Esophagus (tissue), 2 donors: Measurements from ENCODE around the gene TMEM121. TPM values are rescaled to one million over a fixed set of nuclear protein-coding genes. Genes with fewer than 3 reads are reported as not detected.

Experiments used
- H3K27ac ChIP-seq, 2 donors: one replicate each; pipeline ENCODE4 v1.5.1; 2013; ENCODE audit warnings: low read depth in 2 of 2, mild to moderate bottlenecking in 2 of 2, inconsistent platforms in 1 of 2, low read length in 1 of 2, moderate library complexity in 1 of 2
- H3K27me3 ChIP-seq, 2 donors: one replicate each; pipeline ENCODE4 v1.6.1; 2013; ENCODE audit warnings: low read length in 2 of 2, control low read depth in 1 of 2, mild to moderate bottlenecking in 1 of 2; ENCODE audit not compliant: insufficient read depth in 2 of 2, control insufficient read depth in 1 of 2
- H3K36me3 ChIP-seq, 2 donors: one replicate each; pipeline ENCODE4 v1.6.1; 2013; ENCODE audit warnings: low read length in 1 of 2; ENCODE audit not compliant: control insufficient read depth in 2 of 2, insufficient read depth in 2 of 2
- H3K4me1 ChIP-seq, 2 donors: one replicate each; pipeline ENCODE4 v1.6.1; 2013; ENCODE audit warnings: low read length in 1 of 2; ENCODE audit not compliant: control insufficient read depth in 2 of 2, insufficient read depth in 2 of 2
- H3K4me3 ChIP-seq, 2 donors: one replicate each; pipeline ENCODE4 v1.5.1; 2013; ENCODE audit warnings: low read length in 2 of 2, mild to moderate bottlenecking in 2 of 2, low read depth in 1 of 2, moderate library complexity in 1 of 2
- H3K9me3 ChIP-seq, 2 donors: one replicate each; pipeline ENCODE4 v1.6.1; 2013; ENCODE audit warnings: mild to moderate bottlenecking in 2 of 2, low read depth in 1 of 2, low read length in 1 of 2, moderate library complexity in 1 of 2; ENCODE audit not compliant: control insufficient read depth in 2 of 2, insufficient read depth in 1 of 2
- WGBS, 2 donors: extraction: QIAGEN DNeasy Blood & Tissue Kit; methylation state at CpG; one replicate each; pipeline ENCODE4 v1.1.7; 2013; 5-methylcytosine and 5-hydroxymethylcytosine counted together
- polyA plus RNA-seq, 2 donors: library from polyadenylated mRNA; stranded (reverse); fragments of 200-250 nt; gene quantifications; one replicate each; pipeline ENCODE4 v1.2.3, GENCODE V29; 2013
- donor health status: healthy with polysubstance abuse.
- donor health status: Bipolar disorder and iron deficiency.

TMEM121 gene
- polyA plus RNA-seq, 2 donors: 0.29 to 1.3 TPM

DNA sequence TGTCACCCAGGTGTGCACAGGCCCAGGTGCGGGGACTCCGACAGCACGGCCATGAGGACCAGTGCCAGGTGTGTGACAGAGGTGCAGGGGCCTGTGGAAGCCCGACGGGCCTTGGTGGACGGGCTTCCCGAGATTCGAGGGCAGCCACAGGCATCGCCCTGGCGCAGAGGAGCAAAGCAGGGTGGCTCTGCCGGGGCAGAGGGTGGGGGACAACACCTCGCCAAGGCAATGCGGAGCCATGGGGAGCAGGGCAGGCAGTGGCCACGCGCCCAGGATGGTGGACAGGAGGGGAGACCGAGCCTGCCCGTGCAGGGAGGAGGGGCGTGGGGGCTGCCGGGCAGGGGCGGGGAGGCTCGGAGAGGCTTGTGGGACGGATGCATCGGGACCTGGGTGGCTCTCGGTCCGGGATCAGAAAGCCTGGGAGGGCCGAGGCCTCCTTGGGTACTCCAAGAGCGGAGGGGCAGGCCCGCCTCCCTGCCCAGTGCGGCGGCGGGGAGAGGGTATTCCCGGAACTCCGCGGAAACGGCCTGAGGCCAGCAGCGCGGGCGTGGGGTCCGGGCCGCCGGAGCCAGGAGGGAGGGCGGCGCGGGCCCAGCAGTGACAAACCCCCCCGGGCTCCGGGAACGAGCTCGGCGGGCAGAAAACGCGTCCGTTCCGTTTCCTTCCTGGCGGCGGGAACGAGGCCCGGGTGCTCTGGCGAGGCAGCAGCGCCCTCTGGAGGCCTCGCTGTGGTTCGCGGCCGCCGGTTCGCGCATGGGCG, 1.6 kb downstream of the TMEM121 start:
- Histone ChIP-seq H3K9me3 (peaks cover 0 to 7% of the 10 kb centered on the region in 2 donors), H3K4me1 (peaks cover 8 to 19% of the 10 kb centered on the region in 2 donors), H3K4me3 (peak overlapping the region; percentile 54 to 61), H3K36me3 (no peaks in the 10 kb centered on the region), H3K27me3 (peaks cover 0 to 3% of the 10 kb centered on the region in 2 donors), H3K27ac (no peak overlapping the region)
- WGBS, 2 donors: 6 to 13% methylated on average over 36 to 67 of the region's 67 CpGs

DNA sequence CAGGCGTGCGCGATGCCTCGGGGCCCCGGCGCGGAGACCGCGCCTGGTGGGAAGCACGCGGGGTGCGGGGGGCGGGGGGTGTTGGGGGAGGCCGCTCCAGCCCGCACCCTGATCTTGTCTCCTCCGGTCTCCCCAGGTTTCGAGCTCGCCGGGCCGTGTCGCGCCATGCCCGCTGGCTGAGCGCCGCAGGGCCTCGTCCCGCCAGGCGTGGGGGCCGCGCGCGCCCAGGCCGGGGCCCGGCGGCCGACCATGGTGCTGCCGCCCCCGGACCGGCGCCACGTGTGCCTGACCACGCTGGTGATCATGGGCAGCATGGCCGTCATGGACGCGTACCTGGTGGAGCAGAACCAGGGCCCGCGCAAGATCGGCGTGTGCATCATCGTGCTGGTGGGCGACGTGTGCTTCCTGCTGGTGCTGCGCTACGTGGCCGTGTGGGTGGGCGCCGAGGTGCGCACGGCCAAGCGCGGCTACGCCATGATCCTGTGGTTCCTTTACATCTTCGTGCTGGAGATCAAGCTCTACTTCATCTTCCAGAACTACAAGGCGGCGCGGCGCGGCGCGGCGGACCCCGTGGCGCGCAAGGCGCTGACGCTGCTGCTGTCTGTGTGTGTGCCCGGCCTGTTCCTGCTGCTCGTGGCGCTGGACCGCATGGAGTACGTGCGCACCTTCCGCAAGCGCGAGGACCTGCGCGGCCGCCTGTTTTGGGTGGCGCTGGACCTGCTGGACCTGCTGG, 2.4 kb downstream of the TMEM121 start:
- Histone ChIP-seq H3K27ac (no peak overlapping the region), H3K4me3 (peak overlapping the region; percentile 23 to 54), H3K36me3 (no peaks in the 10 kb centered on the region), H3K27me3 (peaks cover 0 to 3% of the 10 kb centered on the region in 2 donors), H3K9me3 (peaks cover 0 to 7% of the 10 kb centered on the region in 2 donors), H3K4me1 (peaks cover 8 to 19% of the 10 kb centered on the region in 2 donors)
- WGBS, 2 donors: 21 to 23% methylated on average over 69 to 89 of the region's 89 CpGs

DNA sequence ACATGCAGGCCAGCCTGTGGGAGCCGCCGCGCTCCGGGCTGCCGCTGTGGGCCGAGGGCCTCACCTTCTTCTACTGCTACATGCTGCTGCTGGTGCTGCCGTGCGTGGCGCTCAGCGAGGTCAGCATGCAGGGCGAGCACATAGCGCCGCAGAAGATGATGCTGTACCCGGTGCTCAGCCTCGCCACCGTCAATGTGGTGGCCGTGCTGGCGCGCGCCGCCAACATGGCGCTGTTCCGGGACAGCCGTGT, 2.9 kb downstream of the TMEM121 start:
- peaks cover 0 to 7% of the 10 kb centered on the region in 2 donors for H3K9me3 ChIP-seq
- peak overlapping the region in 1 of 2 donors; percentile 54 for H3K4me3 ChIP-seq
- H3K4me1 ChIP-seq: peaks cover 8 to 19% of the 10 kb centered on the region in 2 donors
- peaks cover 0 to 3% of the 10 kb centered on the region in 2 donors for H3K27me3 ChIP-seq
- no peaks in the 10 kb centered on the region for H3K36me3 ChIP-seq
- no peak overlapping the region for H3K27ac ChIP-seq
- WGBS, 2 donors: 37 to 50% methylated on average over 24 of the region's 24 CpGs

DNA sequence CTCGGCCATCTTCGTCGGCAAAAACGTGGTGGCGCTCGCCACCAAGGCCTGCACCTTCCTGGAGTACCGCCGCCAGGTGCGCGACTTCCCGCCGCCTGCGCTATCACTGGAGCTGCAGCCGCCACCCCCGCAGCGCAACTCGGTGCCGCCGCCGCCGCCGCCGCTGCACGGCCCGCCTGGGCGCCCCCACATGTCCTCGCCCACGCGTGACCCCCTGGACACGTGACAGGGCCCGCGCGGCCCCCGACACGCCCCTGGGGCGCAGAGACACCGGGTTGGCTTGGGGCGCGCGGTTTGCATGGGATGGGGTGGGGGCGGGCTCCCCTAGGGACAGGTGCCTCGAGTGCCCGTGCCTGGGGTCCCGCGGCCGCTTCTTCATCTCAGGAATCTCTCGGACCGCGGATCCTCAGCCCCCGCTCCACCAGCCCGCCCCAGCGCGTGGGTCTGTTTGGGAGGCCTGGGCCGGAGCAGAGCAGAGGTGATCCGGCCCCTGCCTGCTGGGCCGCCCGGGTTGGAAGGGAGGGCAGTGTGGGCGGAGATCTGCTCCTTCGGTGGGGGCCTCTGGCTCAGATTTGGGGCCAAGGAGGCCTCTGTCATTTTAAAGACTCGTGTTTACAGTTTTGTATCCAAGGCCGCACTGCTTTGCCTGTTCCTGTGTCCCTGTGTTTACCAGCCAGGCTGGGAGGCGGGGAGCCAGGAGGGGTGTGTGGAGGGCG, 3.3 kb downstream of the TMEM121 start:
- H3K27ac ChIP-seq: no peak overlapping the region
- WGBS, 2 donors: 47 to 53% methylated on average over 55 to 63 of the region's 63 CpGs
- H3K4me1 ChIP-seq: peaks cover 8 to 19% of the 10 kb centered on the region in 2 donors
- peaks cover 0 to 3% of the 10 kb centered on the region in 2 donors for H3K27me3 ChIP-seq
- H3K4me3 ChIP-seq: peak overlapping the region in 1 of 2 donors; percentile 54
- no peaks in the 10 kb centered on the region for H3K36me3 ChIP-seq
- peaks cover 0 to 7% of the 10 kb centered on the region in 2 donors for H3K9me3 ChIP-seq

DNA sequence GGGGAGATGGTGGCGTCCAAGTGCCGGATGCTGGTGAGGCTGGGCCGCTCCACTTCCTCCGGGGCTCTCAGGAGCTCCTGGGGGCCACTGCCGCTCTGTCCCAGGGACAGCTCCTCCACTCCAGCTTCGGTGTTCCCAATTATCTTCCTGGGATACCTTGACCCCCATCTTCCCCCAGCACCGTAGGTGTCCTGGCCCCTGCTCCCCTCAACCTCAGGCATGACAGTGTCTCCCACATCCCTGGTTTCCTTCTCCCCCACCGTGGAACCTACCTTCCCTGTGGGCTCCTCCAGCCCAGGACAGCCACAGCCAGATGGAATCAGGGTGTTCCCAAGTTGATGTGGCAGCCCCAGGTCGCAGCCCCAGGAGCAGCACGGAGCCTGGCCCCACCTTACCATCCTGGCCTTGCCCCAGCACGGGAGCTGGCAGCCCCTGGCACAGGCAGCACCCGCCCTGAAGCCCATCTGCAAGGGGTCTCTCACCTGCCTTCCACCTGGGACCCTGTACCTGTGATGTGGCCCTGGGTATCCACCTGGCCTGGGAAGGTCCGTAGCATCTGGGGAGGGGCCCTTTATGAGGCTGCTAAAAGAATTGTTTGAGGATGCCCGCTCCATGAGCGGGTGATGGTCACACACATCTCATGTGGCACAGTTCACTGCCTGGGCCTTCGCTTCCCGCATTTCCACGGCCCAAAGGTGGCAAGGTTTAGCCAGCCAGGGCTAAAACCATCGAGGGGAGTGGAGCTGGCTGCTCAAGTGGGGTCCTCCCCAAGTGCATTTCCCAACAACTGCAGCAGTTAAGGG, 4.1 kb downstream of the TMEM121 start:
- H3K4me1 ChIP-seq: peaks cover 8 to 19% of the 10 kb centered on the region in 2 donors
- no peaks in the 10 kb centered on the region for H3K36me3 ChIP-seq
- peaks cover 0 to 3% of the 10 kb centered on the region in 2 donors for H3K27me3 ChIP-seq
- H3K9me3 ChIP-seq: peaks cover 0 to 7% of the 10 kb centered on the region in 2 donors
- WGBS, 2 donors: 76 to 81% methylated on average over 19 of the region's 19 CpGs
- H3K4me3 ChIP-seq: no peak overlapping the region
- H3K27ac ChIP-seq: no peak overlapping the region

DNA sequence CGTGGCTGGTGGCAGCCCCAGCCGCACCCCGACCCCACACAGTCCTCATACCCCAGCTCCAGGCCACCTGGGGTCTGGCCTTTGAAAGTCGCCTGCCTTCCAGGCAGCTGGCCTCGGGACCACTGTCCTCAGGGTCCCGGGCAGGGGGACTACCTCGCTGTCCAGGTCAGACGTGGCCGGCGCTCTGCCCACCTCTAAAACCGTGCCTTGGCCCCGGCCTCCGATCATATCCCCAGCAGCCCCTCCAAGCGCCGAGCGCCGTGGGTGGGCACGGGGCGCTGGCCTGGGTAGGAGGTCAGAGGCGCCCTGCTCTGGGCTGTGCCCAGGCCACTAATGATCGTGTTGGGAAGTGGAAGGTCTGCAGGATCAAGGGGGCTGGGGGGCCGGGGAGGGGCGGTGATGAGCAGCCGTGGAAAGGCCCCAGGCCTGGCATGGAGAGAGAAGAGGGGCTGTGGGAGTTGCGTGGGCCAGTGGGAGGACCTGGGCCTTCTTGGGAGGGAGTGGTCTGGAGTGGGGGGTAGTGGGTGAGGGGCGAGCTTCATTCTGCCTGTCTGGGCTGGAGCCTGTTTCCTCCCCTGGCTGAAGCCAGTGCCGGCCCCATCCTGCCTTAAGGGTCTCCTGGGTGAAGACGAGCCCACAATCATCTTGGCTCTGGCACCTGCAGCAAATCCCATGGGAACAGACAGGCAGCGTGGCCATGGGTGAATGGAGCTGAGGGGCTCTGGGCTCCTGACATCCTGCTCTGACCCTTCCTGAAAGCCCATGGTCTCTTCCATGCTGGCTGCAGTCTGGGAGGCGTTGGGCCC, 4.9 kb downstream of the TMEM121 start:
- 92 to 93% methylated on average over 29 to 30 of the region's 30 CpGs for WGBS, 2 donors
- H3K36me3 ChIP-seq: no peaks in the 10 kb centered on the region
- H3K27me3 ChIP-seq: peaks cover 0 to 3% of the 10 kb centered on the region in 2 donors

DNA sequence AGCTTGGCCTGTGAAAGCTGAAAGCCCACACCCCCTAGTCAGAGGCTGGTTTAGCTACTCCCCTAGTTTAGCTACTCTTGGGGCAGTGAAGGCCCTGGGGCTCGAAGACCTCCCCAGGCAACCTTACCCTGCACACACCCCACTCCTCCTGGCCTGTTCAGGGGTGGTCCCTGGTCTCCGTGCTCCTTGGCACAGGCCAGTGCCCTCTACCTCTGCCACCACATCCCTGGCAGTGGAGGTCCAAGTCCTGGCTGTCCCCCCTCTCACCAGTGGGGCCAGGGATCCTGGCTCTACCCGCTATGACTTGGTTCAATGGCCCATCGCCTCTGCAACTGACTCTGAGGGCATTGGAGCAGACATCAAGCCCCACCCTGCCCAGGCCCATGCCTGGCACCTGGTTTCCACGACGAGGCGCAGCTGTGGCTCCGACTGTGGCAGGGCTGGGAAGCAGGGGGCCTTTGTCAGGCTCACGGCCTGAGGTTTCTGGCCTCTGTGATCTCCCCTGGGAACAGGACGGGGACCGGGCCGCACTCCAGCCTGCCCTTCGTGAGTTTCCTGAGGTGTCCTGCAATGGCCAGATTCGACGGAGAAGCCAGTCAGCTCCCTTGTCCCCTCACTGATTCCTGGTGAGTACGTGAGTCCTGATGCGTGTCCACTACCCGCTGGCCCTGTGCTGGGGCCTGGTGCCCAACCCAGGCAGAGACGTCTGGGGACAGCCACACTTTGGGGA, 5.7 kb downstream of the TMEM121 start:
- H3K4me3 ChIP-seq: no peak overlapping the region
- H3K9me3 ChIP-seq: peaks cover 0 to 7% of the 10 kb centered on the region in 2 donors
- peaks cover 8 to 18% of the 10 kb centered on the region in 2 donors for H3K4me1 ChIP-seq
- H3K27ac ChIP-seq: no peak overlapping the region
- WGBS, 2 donors: 85 to 92% methylated on average over 19 of the region's 19 CpGs
- no peaks in the 10 kb centered on the region for H3K36me3 ChIP-seq
- peaks cover 0 to 3% of the 10 kb centered on the region in 2 donors for H3K27me3 ChIP-seq

More for the DNA sequence above, 4.9 kb downstream of the TMEM121 start:
- Histone ChIP-seq H3K4me1 (peaks cover 8 to 19% of the 10 kb centered on the region in 2 donors), H3K27ac (no peak overlapping the region), H3K4me3 (no peak overlapping the region), H3K9me3 (peaks cover 0 to 7% of the 10 kb centered on the region in 2 donors)

DNA sequence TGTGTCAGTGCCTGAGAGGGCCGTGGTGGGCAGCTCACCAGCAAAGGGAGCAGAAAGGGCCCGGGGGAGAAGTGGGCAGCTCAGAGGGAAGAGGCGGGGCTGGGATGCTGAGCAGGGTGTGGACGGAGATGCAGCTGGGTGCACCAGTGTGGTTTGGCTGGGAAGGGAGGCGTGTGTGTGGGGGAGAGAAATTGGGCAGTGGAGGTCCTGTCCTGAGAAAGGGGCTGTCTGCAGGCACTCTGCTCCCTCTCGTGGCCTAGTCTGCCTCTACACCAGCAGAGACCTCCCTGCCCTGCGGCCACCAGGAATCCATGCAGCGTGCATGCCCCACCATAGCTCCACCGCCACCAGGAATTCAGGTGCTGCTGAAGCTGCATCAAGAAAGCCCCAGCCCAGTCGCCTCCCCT, 6.4 kb downstream of the TMEM121 start:
- Histone ChIP-seq H3K4me1 (peaks cover 4 to 11% of the 10 kb centered on the region in 2 donors), H3K36me3 (no peaks in the 10 kb centered on the region), H3K27me3 (peaks cover 0 to 2% of the 10 kb centered on the region in 2 donors), H3K4me3 (no peak overlapping the region), H3K9me3 (peaks cover 0 to 7% of the 10 kb centered on the region in 2 donors), H3K27ac (no peak overlapping the region)
- 56 to 64% methylated on average over 10 of the region's 10 CpGs for WGBS, 2 donors
